Choroid plexus epithelial cell (primary cell): ENCODE measurements around the gene DIAPH2.
A peak's percentile ranks its signal among the peaks of the same experiment; 100 is the strongest.

Experiments
- DNase-seq: peaks from one replicate; pipeline ENCODE4 v3.0.0-alpha.2; 2010; ENCODE audit warnings: low read depth
- H3K4me3 ChIP-seq: 2 replicates; pipeline ENCODE4 v1.5.1; 2011; ENCODE audit warnings: low read depth, mild to moderate bottlenecking, control low read depth, low read length, moderate library complexity
- CTCF ChIP-seq: conservative IDR thresholded peaks from 2 replicates; pipeline ENCODE4 v1.5.1; 2011; ENCODE audit warnings: low read depth, mild to moderate bottlenecking, control low read depth, inconsistent platforms, low read length, moderate library complexity

The DIAPH2 gene

GRCh38 chrX:97431281-97431680, 746.6 kb downstream of the DIAPH2 start:
- no peak for DNase-seq
- no peak for TF ChIP-seq CTCF
- no peak overlapping the region for H3K4me3 ChIP-seq

- TF ChIP-seq CTCF: peak; percentile 30
- H3K4me3 ChIP-seq: no peak overlapping the region
- peak; percentile 14 for DNase-seq
Measured at GRCh38 chrX:97446298-97446882, 761.7 kb downstream of the DIAPH2 start.

- no peak for TF ChIP-seq CTCF
Measured at GRCh38 chrX:97447306-97447705, 762.7 kb downstream of the DIAPH2 start.

GRCh38 chrX:97452283-97452682, 767.6 kb downstream of the DIAPH2 start:
- no peak overlapping the region for H3K4me3 ChIP-seq
- TF ChIP-seq CTCF: no peak
- no peak for DNase-seq

More at GRCh38 chrX:97447306-97447705, 762.7 kb downstream of the DIAPH2 start:
- no peak for DNase-seq
- H3K4me3 ChIP-seq: no peak overlapping the region

GRCh38 chrX:97461763-97462162, 777.1 kb downstream of the DIAPH2 start:
- H3K4me3 ChIP-seq: no peak overlapping the region
- DNase-seq: no peak
- TF ChIP-seq CTCF: no peak

- no peak overlapping the region for H3K4me3 ChIP-seq
Measured at GRCh38 chrX:97471071-97471470, 786.4 kb downstream of the DIAPH2 start.

More at GRCh38 chrX:97471071-97471470, 786.4 kb downstream of the DIAPH2 start:
- TF ChIP-seq CTCF: no peak
- DNase-seq: no peak
